ENCODE results near the gene VSTM2B.
"Not testable (repeated sequence)": the region's sequence is repeated elsewhere in the genome, so short reads cannot be mapped to it uniquely, and the experiment has no call there.

Gene VSTM2B

GRCh38 chr19:29547981-29548380 is 22.2 kb downstream of the VSTM2B start:
- no peak for DNase-seq

- no peak for DNase-seq
Measured at GRCh38 chr19:29548483-29549085, 22.8 kb downstream of the VSTM2B start.

- DNase-seq = no peak
Measured at GRCh38 chr19:29549105-29550070, 23.6 kb downstream of the VSTM2B start.

GRCh38 chr19:29550896-29551295 is 25.1 kb downstream of the VSTM2B start:
- DNase-seq = no peak

- DNase-seq = no peak
Measured at GRCh38 chr19:29551774-29552173, 26.0 kb downstream of the VSTM2B start.

- no peak for DNase-seq
Measured at GRCh38 chr19:29552454-29553280, 26.9 kb downstream of the VSTM2B start.

- DNase-seq = no peak
Measured at GRCh38 chr19:29554149-29554548, 28.4 kb downstream of the VSTM2B start.

GRCh38 chr19:29559110-29559509 is 33.3 kb downstream of the VSTM2B start:
- not testable (repeated sequence) for DNase-seq

- no peak for DNase-seq
Measured at GRCh38 chr19:29559743-29560142, 33.9 kb downstream of the VSTM2B start.

- no peak for DNase-seq
Measured at GRCh38 chr19:29560313-29561075, 34.7 kb downstream of the VSTM2B start.

GRCh38 chr19:29561601-29562000 is 35.8 kb downstream of the VSTM2B start:
- DNase-seq = no peak

- no peak for DNase-seq
Measured at GRCh38 chr19:29562299-29563297, 36.8 kb downstream of the VSTM2B start.

GRCh38 chr19:29563486-29564101 is 37.8 kb downstream of the VSTM2B start:
- DNase-seq = no peak

- DNase-seq = no peak
Measured at GRCh38 chr19:29564574-29565005, 38.8 kb downstream of the VSTM2B start.

GRCh38 chr19:29565171-29565570 is 39.4 kb downstream of the VSTM2B start:
- DNase-seq = no peak

GRCh38 chr19:29566496-29567054 is 40.8 kb downstream of the VSTM2B start:
- DNase-seq = no peak

- no peak for DNase-seq
Measured at GRCh38 chr19:29567366-29567915, 41.6 kb downstream of the VSTM2B start.

GRCh38 chr19:29568036-29569025 is 42.5 kb downstream of the VSTM2B start:
- DNase-seq = no peak

Measured in inflammatory macrophage treated with lipopolysaccharide for 1 hour (primary cell).